Epithelial cell of umbilical artery (primary cell): ENCODE data around the gene NRG4. TPM values are rescaled to one million over a fixed set of nuclear protein-coding genes. Genes with fewer than 3 reads are reported as not detected.

Source experiments
- total RNA-seq: library from RNA; depleted of rRNA; stranded (reverse); fragments of >200 nt; gene quantifications from 2 replicates; pipeline ENCODE4 v1.2.3, GENCODE V29; 2014

The NRG4 gene, protein sequence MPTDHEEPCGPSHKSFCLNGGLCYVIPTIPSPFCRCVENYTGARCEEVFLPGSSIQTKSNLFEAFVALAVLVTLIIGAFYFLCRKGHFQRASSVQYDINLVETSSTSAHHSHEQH
- total RNA-seq: not detected in 2 replicates

DNA sequence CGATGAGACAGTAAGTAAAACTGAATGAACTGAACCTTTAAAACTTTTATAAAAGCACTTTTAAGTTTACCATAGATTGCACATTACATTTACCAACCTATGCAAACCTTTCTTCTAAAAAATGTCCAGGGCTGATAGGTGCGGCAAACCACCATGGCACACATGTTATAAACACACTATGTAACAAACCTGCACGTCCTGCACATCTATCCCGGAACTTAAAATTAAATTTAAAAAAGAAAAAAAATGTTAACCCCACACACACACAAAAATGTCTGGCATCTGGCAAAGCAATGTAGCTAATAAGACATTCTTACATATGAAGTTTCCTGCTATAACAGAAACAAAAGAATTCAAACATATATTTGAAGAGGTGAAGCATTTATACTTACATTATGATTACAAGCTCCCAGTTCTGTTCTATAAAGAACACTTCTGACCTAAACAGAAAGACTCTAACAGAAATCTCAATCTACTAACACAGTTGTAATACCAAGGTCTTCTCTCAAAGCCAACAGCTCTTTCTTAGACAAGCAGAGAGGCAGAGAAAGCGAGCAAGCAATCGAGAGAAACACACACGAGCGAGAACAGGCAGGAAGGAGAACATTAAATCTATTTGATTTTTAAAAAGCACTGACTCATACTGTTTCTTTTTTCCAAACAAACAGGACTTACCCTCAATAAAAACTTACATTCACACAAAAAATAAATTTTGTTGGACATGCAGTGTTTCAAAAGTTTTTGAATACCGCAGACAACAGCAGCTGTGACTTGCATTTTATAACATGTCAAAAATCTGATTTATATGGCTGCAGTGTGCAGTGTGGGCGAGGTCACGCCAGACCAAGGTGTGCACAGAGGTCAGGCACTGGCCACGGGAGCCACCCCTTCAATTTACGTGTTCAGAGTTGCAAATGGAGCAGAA, at the start of gene NRG4:
Gene NRG4 (minus strand): TSS at position 798 of the 925 bp plus-strand sequence. CDS start 1,194 bp downstream, outside the sequence.

DNA sequence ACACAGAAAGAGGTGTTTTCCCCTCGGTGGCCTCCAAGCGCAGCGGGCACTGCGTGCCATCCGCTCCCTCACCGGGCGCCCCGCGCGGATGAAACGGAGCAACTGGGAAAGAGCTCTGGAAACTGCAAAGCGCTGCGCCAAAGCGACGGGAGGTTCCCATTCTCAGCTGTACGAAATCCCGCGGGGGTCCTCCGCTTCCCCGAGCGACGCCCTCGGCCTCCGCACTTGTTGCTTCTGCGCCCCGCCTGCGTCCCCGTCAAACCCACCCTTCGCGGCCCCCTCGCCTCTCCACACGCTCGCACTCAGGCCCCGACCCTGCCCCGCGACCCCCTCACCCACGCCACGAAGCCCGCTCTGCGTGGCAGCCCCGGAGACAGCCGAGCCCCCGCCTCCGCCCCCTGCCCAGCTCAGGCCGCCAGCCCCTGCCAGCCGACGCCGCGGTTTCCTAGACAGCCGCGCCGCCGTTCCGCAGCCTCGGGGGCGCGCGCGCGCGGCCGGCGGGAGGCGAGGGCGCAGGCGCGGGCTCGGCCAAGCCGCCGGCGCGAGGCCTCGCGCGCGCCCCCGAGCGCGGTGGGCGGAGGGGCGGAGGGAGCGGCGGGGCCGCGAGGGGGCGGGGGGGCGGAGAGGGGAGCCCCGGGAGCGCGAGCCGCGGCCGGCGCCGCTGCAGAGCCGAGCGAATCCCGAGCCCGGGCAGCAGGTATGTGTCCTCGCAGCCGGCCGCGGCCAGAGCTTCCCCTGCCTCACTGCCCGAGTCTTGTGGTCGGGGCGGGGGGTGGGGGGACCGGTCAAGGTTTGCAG, 47.3 kb upstream of the NRG4 start, which contains the start of gene TMEM266:
Gene TMEM266 (plus strand): TSS at position 666 of the 798 bp plus-strand sequence. CDS start 74,279 bp downstream, outside the sequence.

DNA sequence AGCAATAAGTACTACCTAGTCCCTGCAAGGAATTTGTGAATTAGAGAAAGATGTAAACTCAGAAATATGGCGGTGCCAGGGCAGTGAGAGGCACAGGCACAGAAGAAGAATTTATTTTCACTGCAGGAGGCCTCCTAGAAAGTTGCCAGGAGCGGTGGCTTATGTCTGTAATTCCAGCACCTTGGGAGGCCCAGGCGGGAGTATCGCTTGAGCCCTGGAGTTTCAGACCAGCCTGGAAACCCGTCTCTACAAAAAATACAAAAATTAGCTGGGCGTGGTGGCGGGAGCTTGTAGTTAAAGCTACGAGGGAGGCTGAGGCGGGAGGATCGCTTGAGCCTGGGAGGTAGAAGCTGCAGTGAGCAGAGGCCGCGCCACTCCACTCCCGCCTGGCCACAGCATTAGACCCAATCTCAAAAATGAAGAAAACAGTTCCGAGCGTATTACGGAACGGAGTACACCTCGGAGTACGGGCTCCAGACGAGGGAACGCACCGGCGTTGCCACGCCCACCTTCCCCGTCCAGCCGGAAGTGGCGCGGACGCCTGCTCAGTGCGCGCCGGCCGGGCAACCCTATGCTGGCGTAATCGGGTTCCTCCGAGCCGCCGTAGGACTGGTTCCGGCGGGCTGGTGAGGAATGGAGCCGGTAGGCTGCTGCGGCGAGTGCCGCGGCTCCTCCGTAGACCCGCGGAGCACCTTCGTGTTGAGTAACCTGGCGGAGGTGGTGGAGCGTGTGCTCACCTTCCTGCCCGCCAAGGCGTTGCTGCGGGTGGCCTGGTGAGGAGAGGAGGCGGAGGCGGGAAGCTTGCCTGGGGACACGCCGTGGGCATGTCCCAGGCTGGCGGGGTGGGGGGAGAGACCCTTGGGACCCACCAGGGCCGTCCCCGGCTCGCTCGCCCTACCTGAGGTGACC, 108.6 kb downstream of the NRG4 start, which contains the start of gene FBXO22:
Gene FBXO22 (plus strand): TSS at position 548 of the 909 bp plus-strand sequence. CDS start 86 bp downstream, at position 634.

Other genes starting within 250 kb of the NRG4 start
- 41.9 and 57.1 TPM in 2 replicates for gene UBE2Q2, start 169.0 kb downstream of the NRG4 start, total RNA-seq
- gene FBXO22, start 108.5 kb downstream of the NRG4 start, total RNA-seq: 34.8 and 74.9 TPM in 2 replicates
- gene TMEM266, start 47.6 kb upstream of the NRG4 start, total RNA-seq: under 0.01 TPM in 1 of 2 replicates, not detected in the other